ENCODE data around the gene C10orf67. TPM values are rescaled to one million over a fixed set of nuclear protein-coding genes. Genes with fewer than 3 reads are reported as not detected.

C10orf67 gene
- total RNA-seq, 1 donor from 2014 or later, result not detected

GRCh38 chr10:23294638-23295247 lies 49.9 kb downstream of the C10orf67 start:
- TF ChIP-seq POLR2A (IDR thresholded peaks at IDR 0.05), result no peak
- no peak for TF ChIP-seq POLR2AphosphoS5 (IDR thresholded peaks at IDR 0.05; ENCODE audit: insufficient read depth in 1 of 2, low read depth in 1 of 2)
- TF ChIP-seq, protein P1, sequence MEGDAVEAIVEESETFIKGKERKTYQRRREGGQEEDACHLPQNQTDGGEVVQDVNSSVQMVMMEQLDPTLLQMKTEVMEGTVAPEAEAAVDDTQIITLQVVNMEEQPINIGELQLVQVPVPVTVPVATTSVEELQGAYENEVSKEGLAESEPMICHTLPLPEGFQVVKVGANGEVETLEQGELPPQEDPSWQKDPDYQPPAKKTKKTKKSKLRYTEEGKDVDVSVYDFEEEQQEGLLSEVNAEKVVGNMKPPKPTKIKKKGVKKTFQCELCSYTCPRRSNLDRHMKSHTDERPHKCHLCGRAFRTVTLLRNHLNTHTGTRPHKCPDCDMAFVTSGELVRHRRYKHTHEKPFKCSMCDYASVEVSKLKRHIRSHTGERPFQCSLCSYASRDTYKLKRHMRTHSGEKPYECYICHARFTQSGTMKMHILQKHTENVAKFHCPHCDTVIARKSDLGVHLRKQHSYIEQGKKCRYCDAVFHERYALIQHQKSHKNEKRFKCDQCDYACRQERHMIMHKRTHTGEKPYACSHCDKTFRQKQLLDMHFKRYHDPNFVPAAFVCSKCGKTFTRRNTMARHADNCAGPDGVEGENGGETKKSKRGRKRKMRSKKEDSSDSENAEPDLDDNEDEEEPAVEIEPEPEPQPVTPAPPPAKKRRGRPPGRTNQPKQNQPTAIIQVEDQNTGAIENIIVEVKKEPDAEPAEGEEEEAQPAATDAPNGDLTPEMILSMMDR (IDR thresholded peaks at IDR 0.05), result no peak
- intact Hi-C loops (cut with DNase I), result no loop called here

DNA sequence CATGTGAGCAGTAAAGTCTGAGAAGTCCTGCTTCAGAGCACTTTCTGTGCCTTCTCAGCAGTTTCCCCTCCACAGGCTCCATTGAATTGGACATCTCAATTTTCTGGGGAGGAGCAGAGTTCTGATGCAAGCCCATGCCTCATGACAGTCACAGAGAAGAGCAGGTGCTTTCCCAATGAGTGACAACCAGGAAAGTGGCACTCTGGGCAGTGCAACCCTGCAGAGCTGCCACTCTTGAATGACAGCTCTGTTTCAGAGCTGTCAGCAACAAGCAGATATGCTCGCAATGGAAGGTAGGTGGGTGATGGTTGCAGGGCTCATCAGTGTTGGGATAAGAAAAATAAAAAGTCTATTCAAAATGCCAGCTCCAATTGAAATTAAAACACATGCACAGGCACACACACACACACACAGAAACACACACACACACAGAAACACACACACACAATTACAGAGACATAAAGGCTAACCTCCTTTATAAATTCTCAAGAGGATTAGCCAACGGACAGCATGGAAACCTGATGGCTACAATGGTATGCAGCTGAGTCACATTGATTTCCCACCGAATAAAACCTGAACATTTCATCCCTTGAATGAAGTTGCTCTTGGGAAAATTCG lies 50.5 kb downstream of the C10orf67 start:
- H3K36me3 ChIP-seq, result no peaks in the 10 kb centered on the region
- DNase-seq (ENCODE audit: extremely low spot score in 2 of 2), result no peak
- no peaks in the 10 kb centered on the region for H3K9me3 ChIP-seq
- TF ChIP-seq POLR2A (IDR thresholded peaks at IDR 0.05), result no peak
- TF ChIP-seq, protein P1 (IDR thresholded peaks at IDR 0.05), result no peak
- no peak for TF ChIP-seq POLR2AphosphoS5 (IDR thresholded peaks at IDR 0.05; ENCODE audit: insufficient read depth in 1 of 2, low read depth in 1 of 2)
- H3K27ac ChIP-seq, result no peak overlapping the region
- H3K4me1 ChIP-seq, result no peaks in the 10 kb centered on the region
- intact Hi-C loops (cut with DNase I), result no loop called here
- H3K4me3 ChIP-seq, result no peak overlapping the region
- no peaks in the 10 kb centered on the region for H3K27me3 ChIP-seq

More at GRCh38 chr10:23294638-23295247, 49.9 kb downstream of the C10orf67 start:
- no peaks in the 10 kb centered on the region for H3K4me1 ChIP-seq
- H3K36me3 ChIP-seq, result no peaks in the 10 kb centered on the region
- H3K27ac ChIP-seq, result no peak overlapping the region
- no peaks in the 10 kb centered on the region for H3K9me3 ChIP-seq
- H3K27me3 ChIP-seq, result no peaks in the 10 kb centered on the region
- DNase-seq (ENCODE audit: extremely low spot score in 2 of 2), result no peak
- no peak overlapping the region for H3K4me3 ChIP-seq

GRCh38 chr10:23293145-23293724 lies 51.4 kb downstream of the C10orf67 start:
- TF ChIP-seq, protein P1 (IDR thresholded peaks at IDR 0.05), result no peak
- TF ChIP-seq POLR2A (IDR thresholded peaks at IDR 0.05), result no peak
- TF ChIP-seq POLR2AphosphoS5 (IDR thresholded peaks at IDR 0.05; ENCODE audit: insufficient read depth in 1 of 2, low read depth in 1 of 2), result no peak
- Histone ChIP-seq H3K36me3 (no peaks in the 10 kb centered on the region), H3K27me3 (no peaks in the 10 kb centered on the region), H3K9me3 (no peaks in the 10 kb centered on the region), H3K4me1 (no peaks in the 10 kb centered on the region), H3K27ac (no peak overlapping the region), H3K4me3 (no peak overlapping the region)
- DNase-seq (ENCODE audit: extremely low spot score in 2 of 2), result no peak
- intact Hi-C loops (cut with DNase I), result no loop called here

DNA sequence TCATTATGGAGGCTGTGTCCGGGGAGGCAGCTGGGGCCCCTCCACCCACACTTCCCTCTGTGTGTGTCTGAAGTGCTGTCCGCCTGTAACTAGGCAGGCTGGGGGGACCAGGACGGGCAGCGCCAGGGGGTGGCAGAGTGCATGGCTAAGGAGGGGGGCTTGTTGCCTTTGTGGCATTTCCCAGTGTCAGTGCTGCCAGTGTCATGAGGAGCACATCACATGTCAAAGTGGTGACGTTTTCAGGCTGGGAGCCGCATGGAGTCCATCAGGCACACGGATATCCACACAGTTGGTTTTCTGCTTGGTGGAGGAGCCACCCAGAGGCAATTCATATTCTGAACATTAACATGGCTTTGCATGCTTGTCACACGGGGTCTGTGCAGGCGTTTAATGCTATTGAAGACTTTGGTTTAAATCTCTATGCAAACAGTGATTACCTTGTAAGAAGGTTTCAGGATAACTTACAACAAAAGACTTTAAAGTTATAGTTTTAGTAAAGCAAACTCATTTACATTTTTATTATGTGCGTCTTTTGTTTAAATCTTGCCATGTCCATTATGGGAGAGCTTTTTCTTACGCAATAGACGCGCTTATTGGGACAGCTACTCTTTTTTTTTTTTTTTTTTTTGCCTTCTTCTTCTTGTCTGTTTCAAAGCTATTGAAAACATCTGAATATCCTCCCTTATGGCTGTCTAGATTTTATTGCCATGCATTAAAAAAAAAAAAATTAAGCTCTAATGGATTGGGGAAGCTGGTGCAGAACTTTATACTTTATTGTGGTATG lies 52.9 kb downstream of the C10orf67 start:
- Histone ChIP-seq H3K4me1 (no peaks in the 10 kb centered on the region), H3K27ac (no peak overlapping the region), H3K36me3 (no peaks in the 10 kb centered on the region), H3K4me3 (no peak overlapping the region), H3K27me3 (no peaks in the 10 kb centered on the region), H3K9me3 (no peaks in the 10 kb centered on the region)
- intact Hi-C loops (cut with DNase I), result no loop called here
- TF ChIP-seq, protein P1 (IDR thresholded peaks at IDR 0.05), result no peak
- TF ChIP-seq POLR2A (IDR thresholded peaks at IDR 0.05) (no peak), POLR2AphosphoS5 (IDR thresholded peaks at IDR 0.05; ENCODE audit: insufficient read depth in 1 of 2, low read depth in 1 of 2) (no peak)
- no peak for DNase-seq (ENCODE audit: extremely low spot score in 2 of 2)
